ENCODE measurements around the gene SLC25A28.

Gene SLC25A28

GRCh38 chr10:99593312-99593711 is 26.9 kb downstream of the SLC25A28 start:
- in situ Hi-C loops (cut with MboI; ENCODE audit: low pct_unique_long_range_greater_than_20kb, low sequenced_read_pairs, unreplicated experiment): no loop called here

DNA sequence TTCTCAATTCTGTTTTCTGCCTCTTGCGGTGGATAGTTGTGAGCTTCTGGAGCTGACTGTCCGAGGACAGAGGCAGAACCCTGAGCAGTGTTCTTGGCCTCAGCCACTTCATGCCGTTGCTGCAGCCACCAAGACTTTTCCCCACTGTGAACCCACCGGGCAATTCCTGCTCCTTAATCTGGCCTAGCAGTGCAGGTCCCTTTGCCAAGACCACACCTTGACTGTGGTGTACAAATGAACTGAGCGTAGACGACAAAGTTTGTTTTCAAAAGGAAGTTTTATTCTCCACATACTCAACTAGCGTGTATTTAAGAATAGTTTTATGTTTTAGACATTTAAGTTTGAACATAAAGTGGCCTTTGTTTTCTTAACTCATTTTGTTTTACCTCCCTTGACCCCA is 29.4 kb downstream of the SLC25A28 start:
- in situ Hi-C loops (cut with MboI; ENCODE audit: low pct_unique_long_range_greater_than_20kb, low sequenced_read_pairs, unreplicated experiment): no loop called here
- no peak for TF ChIP-seq CTCF (IDR thresholded peaks at IDR 0.05; ENCODE audit: extremely low read depth, insufficient read depth, missing control alignments)

More at GRCh38 chr10:99593312-99593711, 26.9 kb downstream of the SLC25A28 start:
- no peak for TF ChIP-seq CTCF (IDR thresholded peaks at IDR 0.05; ENCODE audit: extremely low read depth, insufficient read depth, missing control alignments)
- DNase-seq (ENCODE audit: low spot score): no peak

GRCh38 chr10:99583687-99584086 is 36.6 kb downstream of the SLC25A28 start:
- in situ Hi-C loops (cut with MboI; ENCODE audit: low pct_unique_long_range_greater_than_20kb, low sequenced_read_pairs, unreplicated experiment): no loop called here
- no peak for TF ChIP-seq CTCF (IDR thresholded peaks at IDR 0.05; ENCODE audit: extremely low read depth, insufficient read depth, missing control alignments)
- DNase-seq (ENCODE audit: low spot score): no peak

More for the DNA sequence above, 29.4 kb downstream of the SLC25A28 start:
- DNase-seq (ENCODE audit: low spot score): no peak

DNA sequence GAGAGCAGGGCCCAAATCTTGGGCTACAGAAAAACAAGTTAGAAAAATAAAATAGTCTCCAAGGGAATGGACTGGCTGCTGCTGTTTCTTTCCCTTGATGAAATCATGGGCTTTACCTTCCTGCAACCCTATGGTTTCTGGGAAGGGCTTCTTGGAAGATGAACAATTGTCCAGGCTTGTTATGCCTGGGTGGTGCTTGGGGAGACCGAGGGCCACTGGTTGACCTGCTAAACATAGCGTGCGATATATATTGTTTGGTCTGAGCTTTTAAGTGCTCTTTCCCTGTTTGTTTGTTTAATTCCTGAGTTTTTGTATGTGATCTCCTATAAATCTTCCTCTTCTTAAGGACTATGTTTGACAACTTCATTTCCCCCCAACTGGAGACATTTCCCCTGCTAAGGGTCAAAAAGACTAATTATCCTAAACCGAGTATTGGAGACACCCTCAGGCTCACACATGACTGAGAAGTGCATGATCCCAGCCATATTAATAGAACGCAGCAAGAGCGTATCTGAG is 37.9 kb downstream of the SLC25A28 start:
- TF ChIP-seq CTCF (IDR thresholded peaks at IDR 0.05; ENCODE audit: extremely low read depth, insufficient read depth, missing control alignments): no peak
- in situ Hi-C loops (cut with MboI; ENCODE audit: low pct_unique_long_range_greater_than_20kb, low sequenced_read_pairs, unreplicated experiment): no loop called here
- no peak for DNase-seq (ENCODE audit: low spot score)

- TF ChIP-seq CTCF (IDR thresholded peaks at IDR 0.05; ENCODE audit: extremely low read depth, insufficient read depth, missing control alignments): no peak
- in situ Hi-C loops (cut with MboI; ENCODE audit: low pct_unique_long_range_greater_than_20kb, low sequenced_read_pairs, unreplicated experiment): no loop called here
These were observed 40.3 kb downstream of the SLC25A28 start for GRCh38 chr10:99579971-99580370.

GRCh38 chr10:99573790-99574189 is 46.4 kb downstream of the SLC25A28 start:
- TF ChIP-seq CTCF (IDR thresholded peaks at IDR 0.05; ENCODE audit: extremely low read depth, insufficient read depth, missing control alignments): no peak
- in situ Hi-C loops (cut with MboI; ENCODE audit: low pct_unique_long_range_greater_than_20kb, low sequenced_read_pairs, unreplicated experiment): no loop called here
- DNase-seq (ENCODE audit: low spot score): no peak

More at GRCh38 chr10:99579971-99580370, 40.3 kb downstream of the SLC25A28 start:
- no peak for DNase-seq (ENCODE audit: low spot score)
